HL-60 (cell line): Measurements from ENCODE around the gene MYO7A.

Experiments
- GABPA ChIP-seq: IDR thresholded peaks from 2 replicates; pipeline ENCODE4 v1.6.1; 2012; ENCODE audit warnings: low read depth
- POLR2AphosphoS5 ChIP-seq: IDR thresholded peaks from 2 replicates; pipeline ENCODE4 v1.6.1; 2012; ENCODE audit warnings: low read depth
- SPI1 ChIP-seq: IDR thresholded peaks from 2 replicates; pipeline ENCODE4 v1.6.1; 2012; ENCODE audit warnings: low read depth, mild to moderate bottlenecking, borderline replicate concordance
- TF ChIP-seq, protein P1 (sequence below): IDR thresholded peaks from one replicate; pipeline ENCODE4 v1.5.1; 2011; ENCODE audit warnings: low read length, control low read depth, inconsistent platforms; ENCODE audit not compliant: insufficient read depth
- TF ChIP-seq, protein P2 (sequence below): IDR thresholded peaks from 2 replicates; pipeline ENCODE4 v1.6.1; 2012; ENCODE audit warnings: low read depth; ENCODE audit not compliant: insufficient replicate concordance

- TF ChIP-seq, protein P1, sequence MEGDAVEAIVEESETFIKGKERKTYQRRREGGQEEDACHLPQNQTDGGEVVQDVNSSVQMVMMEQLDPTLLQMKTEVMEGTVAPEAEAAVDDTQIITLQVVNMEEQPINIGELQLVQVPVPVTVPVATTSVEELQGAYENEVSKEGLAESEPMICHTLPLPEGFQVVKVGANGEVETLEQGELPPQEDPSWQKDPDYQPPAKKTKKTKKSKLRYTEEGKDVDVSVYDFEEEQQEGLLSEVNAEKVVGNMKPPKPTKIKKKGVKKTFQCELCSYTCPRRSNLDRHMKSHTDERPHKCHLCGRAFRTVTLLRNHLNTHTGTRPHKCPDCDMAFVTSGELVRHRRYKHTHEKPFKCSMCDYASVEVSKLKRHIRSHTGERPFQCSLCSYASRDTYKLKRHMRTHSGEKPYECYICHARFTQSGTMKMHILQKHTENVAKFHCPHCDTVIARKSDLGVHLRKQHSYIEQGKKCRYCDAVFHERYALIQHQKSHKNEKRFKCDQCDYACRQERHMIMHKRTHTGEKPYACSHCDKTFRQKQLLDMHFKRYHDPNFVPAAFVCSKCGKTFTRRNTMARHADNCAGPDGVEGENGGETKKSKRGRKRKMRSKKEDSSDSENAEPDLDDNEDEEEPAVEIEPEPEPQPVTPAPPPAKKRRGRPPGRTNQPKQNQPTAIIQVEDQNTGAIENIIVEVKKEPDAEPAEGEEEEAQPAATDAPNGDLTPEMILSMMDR: no peak
- TF ChIP-seq, protein P2, sequence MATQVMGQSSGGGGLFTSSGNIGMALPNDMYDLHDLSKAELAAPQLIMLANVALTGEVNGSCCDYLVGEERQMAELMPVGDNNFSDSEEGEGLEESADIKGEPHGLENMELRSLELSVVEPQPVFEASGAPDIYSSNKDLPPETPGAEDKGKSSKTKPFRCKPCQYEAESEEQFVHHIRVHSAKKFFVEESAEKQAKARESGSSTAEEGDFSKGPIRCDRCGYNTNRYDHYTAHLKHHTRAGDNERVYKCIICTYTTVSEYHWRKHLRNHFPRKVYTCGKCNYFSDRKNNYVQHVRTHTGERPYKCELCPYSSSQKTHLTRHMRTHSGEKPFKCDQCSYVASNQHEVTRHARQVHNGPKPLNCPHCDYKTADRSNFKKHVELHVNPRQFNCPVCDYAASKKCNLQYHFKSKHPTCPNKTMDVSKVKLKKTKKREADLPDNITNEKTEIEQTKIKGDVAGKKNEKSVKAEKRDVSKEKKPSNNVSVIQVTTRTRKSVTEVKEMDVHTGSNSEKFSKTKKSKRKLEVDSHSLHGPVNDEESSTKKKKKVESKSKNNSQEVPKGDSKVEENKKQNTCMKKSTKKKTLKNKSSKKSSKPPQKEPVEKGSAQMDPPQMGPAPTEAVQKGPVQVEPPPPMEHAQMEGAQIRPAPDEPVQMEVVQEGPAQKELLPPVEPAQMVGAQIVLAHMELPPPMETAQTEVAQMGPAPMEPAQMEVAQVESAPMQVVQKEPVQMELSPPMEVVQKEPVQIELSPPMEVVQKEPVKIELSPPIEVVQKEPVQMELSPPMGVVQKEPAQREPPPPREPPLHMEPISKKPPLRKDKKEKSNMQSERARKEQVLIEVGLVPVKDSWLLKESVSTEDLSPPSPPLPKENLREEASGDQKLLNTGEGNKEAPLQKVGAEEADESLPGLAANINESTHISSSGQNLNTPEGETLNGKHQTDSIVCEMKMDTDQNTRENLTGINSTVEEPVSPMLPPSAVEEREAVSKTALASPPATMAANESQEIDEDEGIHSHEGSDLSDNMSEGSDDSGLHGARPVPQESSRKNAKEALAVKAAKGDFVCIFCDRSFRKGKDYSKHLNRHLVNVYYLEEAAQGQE: no peak
- no peak for TF ChIP-seq POLR2AphosphoS5
- no peak for TF ChIP-seq GABPA
- no peak for TF ChIP-seq SPI1
Observed at GRCh38 chr11:77079666-77080065, 48.4 kb upstream of the MYO7A start.
